ENCODE results near the gene NOC2L.

The NOC2L gene

DNA sequence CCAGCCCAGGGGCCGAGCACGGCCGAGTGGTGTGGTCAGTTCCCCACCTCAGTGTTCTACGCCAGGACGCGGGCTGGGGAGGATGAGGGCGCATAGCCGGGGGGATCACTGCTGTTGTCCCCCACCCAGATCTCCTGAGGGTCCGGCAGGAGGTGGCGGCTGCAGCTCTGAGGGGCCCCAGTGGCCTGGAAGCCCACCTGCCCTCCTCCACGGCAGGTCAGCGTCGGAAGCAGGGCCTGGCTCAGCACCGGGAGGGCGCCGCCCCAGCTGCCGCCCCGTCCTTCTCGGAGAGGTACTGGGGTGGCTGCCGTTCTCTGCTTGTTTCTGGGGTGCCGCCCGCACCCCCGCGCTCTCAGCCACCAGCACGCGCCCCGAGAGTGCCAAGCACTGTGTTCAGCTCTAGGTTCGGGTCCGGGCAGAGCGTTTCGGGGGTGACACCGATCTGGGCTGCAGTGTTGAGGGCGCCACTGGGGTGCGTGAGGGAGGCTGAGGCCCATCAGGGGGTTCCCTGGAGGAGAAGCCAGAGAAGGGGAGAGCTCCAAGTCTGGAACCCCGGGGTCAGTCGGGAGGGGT, 18.0 kb downstream of the NOC2L start:
- DNase-seq: peak; percentile 59

DNA sequence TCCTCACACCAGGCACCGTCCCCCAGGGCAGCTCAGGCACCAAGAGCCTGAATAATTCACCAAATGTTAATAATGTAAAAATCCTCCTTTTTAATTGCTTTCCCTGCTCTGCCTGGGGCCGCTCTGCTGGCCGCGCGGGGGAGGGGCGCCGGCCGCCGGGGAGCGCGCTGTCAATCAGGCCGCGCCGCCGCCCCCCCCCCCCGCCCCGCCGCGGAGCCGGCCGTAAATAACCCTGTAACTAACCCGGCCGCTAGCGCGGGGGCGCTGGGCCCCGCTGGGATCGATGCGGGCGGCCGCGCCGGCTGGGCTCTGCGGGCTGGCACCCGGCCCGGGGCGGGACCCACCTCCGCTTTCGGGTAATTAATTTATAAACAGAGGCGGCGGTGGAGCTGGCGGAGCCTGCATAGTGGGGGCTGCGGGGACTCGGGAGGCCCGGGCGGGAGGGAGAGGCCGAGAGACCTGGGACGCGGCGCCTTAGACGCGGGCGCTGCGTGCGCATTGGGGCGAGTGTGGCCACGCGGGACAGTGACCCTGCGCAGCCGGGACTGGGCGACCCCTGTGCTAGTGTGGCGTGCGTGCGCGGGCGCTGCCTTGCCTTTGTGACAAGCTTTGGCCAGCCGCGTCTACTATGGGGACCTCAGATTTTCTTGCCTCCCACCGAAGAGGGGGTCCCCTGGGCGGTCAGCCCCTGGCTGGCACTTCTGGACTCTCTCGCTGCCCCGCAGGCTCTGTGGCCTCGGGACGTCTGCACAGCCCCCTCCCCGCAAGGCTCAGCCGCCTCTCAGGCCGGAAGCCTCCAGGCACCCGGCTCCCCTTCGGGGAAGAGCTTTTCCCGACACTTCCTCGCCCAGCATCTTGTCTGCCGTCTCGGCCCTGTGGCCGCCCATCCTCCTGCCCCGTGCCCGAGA, 18.7 kb downstream of the NOC2L start:
- DNase-seq: peak; percentile 91

DNA sequence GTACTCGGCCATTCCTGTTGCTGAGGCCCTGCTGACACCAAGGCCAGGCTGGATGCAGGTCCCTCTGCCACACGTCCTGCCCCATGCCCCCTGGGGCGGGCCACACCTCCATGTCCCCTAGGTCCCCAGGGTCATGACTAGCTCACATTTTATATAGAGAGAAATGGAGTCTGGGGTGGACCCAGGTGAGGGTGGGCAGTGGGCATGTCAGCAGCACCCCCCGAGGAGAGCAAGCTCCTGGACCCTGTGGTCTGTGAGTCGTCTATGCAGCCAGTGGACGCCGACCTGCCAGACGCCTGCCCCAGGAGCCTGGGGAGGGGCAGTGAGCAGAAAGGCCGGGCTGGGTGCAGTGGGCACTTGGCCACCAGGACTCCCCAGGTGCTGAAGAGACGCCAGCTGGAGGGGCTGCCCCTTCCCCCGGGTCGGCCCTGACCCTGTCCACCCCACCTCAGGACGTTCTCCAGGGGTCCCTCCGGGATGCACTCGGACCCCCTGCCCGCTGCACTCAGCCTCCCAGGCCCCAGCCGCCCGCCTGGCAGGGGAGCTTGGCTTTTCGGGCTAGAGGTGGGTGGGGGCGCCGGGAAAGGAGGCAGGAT, 19.4 kb downstream of the NOC2L start:
- no peak for DNase-seq

DNA sequence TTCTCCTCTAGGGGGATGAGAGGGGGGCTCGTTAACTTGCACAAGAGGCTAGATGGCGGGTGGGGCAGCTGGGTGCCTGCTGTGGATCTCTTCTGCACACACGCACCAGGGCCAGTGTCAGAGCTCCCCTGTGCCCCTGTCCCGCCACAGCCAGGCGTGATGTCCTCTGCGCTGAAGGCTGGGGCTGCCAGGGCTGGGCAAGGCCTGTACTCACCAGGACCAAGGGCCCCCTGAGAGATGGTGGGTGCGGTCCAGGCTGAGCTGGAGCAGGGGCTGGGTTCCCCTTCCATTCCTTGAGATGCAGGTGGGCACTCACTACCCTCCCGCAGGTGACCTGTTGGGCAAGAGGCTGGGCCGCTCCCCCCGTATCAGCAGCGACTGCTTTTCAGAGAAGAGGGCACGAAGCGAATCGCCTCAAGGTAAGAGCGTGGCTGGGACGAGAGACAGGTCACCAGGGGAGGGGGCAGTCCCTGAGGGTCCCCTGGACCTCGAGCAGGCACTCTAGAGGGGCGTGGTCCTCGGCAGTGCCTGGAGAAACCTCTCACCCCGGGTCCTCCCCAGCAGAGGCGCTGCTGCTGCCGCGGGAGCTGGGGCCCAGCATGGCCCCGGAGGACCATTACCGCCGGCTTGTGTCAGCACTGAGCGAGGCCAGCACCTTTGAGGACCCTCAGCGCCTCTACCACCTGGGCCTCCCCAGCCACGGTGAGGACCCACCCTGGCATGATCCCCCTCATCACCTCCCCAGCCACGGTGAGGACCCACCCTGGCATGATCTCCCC, 20.2 kb downstream of the NOC2L start:
- DNase-seq: peak; percentile 36

DNA sequence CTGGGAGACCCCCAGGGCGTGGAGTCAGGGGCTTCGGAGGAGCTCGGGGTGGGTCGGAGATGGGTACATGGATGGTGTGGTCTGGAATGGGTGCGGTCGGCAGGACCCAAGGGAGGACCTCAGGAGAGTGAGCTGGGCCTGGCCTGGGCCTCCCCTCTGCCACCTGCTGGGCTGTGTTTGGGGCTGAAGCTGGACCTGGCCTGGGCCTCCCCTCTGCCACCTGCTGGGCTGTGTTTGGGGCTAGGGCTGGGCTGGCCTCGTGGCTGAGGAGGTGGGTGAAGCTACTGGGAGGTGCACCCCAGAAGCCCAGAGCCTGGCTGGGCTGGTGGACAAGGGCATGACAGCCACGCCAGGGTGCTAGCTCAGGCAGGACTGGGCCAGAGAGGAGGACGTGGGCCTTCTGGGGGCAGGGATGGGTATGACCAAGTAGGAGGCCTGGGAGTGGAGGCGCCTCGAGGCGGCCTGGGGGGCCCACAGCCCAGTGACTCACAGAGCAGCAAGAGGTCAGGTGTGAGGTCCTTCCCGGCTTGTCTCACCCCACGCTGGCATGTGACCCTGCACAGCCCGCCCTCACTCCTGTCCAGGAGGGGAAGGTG, 20.9 kb downstream of the NOC2L start:
- no peak for DNase-seq

DNA sequence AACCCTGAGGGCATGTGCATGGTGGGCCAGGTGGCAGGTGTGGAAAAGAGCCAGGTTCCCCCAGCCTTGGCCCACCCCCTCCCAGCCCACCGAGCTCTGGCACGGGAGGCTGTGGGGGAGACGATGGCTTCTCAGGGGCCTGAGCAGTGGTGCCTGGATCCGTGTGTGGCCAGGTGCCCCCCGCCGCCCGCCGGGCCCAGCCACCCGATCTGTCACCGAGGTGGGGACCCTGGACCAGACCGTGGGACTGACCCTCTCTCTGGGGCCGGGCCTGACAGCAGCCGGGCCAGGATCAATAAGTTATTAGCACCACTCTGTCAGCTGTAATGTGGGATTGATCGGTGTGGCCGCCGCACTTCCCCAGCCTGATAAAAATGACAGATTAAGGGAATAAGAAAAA, 21.5 kb downstream of the NOC2L start:
- no peak for DNase-seq

DNA sequence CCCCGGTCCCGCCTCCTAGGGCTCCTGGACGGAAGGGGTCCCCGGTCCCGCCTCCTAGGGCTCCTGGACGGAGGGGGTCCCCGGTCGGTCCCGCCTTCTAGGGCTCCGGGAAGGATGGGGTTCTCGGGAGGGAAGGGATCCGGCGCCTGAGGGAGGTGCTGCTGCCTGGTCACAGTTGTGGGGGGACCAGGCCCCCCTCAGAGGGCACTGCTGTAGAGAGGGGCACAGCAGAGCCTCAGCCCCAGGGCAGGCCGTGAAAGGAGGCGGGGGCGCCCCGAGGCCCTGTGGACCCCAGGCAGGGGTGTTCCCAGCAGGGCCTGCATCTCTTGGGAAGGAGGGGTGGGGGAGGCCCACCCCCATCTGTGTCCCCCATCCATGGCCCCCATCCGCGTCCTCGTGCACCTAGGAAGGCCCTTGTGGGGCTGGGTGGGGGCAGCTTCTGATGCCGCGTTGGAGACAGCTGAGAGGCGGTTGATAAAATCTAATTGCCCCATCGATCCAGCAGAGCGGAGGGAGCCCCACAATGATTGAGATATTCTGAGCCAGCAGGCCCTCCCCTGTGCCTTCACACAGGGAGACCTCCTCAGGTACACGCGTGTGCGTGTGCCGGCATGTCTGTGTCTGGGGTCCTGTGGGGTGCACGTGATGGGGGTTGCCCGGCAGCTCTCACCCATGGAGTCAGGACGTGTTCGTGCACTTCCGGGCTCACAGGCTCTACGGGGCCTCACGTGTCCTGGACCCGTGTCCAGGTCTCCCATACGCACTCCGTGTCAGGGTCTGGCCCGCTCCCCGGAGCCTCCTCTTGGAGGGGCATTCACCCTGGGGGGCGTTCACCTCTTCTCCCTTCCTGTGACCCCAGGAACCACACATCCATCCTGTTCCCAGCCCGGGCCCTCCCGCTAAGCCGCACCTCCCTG, 22.4 kb downstream of the NOC2L start:
- no peak for DNase-seq

DNA sequence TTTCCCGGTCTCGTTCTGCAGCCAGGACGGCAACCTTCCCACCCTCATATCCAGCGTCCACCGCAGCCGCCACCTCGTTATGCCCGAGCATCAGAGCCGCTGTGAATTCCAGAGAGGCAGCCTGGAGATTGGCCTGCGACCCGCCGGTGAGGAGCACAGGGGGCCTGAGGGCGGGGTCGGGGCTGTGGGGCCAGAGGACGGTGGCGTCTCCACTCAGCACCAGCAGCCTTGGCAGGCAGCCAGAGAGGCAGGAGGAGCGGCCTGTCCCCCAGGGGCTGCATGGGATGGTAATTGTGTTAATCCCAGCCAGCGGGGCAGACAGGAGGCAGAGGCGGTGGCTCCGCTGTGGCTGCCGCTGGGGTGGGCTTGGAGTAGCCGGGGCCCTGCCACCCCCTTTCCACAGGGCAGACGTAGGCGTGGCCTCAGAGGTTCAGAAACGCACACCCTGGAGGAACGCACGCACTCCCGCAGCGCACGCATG, 23.3 kb downstream of the NOC2L start:
- DNase-seq: peak; percentile 94

DNA sequence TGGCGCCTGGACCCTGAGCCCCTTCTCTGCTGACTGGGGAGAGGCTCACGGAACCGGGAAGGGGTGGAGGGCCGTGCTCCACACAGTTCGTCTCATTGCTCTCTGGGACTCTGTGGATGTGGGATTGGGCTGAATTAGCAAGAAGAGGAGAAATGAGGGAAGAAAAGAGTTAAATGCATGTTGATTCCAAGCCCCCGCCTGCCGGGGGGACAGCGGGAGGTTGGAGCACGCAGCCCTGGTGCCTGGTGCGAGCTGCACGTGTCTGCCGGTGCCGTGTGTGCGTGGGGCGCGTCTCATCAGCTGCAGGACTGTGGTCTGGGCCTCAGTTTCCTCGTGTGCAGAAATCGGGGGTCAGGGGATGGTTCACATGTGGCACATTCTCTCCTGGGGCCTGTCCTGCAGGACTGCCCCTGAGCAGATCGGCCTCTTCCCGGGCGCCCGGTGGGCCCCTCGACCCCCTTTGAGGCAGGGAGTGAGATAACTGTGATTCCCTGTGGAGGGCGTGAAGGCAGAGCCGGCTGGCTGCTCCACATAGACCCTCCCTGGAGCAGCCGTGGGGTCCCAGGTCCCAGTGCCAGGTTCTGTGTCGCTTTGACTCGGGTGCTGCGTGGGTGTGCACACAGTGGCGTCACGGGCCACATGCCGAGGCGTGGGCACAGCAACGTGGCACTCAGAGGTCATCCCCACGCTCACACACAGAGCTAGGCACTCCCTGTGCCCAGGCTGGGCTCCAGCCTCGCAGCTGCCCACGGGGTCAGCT, 23.9 kb downstream of the NOC2L start:
- DNase-seq: peak; percentile 44

DNA sequence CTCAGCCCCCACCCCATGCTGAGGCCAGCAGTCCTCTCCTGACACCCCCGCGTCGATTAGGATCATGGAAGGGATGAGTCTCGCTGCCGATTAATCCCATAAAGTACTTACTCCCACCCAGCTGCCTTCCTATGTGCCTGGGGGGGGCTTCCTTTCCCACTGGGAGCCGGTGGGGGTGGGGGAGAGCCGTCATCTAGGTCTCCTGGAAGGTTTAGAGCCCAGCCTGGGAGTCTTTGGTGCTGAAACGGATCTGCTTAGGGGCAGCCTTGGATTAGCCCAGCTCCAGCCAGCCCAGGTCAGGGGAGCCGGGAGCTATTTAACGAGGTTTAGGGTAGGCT, 25.5 kb downstream of the NOC2L start:
- peak; percentile 69 for DNase-seq

DNA sequence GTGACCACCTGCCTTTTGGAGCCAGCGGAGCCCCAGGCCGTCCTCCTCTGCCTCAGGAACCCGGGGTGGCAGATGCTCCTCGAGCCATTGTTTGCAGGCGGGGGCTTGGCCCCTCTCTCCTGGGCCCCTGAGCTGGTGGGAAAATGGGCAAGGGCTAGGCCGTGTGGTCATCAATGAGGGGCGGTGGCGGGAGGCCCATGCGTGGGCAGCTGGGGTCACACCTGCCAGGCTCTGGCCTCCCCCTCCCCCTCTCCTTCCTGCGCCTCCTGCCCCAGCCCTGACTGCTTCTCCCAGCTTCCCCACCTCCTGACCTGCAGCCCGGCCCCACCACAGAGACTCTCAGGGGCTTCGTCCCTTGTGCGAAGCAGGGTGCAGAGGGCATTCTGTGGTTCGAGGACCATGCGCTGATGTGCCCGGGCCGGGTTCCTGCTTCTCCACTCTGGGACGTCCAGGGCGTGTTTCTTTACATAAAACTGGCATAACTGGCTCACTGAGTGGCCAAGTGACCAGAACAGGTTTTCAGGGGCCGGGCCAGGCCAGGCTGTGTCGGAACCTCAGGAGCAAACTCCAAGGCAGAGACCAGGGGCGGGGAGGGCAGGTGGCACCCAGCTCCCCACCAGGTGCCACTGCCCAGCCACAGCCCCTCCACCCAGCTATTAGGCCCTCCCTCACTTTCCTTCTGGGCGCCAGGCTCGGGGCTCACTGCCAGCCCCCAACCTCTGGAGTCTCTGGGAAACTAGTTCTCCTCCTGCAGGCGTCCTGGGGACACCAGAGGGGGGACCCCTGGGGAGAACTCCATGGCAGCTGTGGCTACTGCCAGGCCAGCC, 26.1 kb downstream of the NOC2L start:
- DNase-seq: peak; percentile 17

DNA sequence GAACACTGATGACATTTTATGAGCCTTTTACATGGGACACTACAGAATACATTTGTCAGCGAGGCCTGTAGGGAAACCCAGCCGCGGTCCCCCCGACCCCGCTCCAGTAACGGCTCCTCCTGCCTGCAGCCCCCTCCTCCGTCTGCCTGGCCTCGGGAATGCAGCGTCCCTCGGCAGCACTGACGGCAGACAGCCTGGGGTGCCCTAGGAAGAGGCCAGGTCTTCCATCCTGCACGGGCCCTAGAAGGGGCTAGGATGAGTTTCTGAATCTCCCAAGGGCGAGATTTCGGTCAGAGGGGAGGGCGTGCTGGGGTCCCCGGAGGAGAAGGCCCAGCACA, 26.9 kb downstream of the NOC2L start:
- no peak for DNase-seq

DNA sequence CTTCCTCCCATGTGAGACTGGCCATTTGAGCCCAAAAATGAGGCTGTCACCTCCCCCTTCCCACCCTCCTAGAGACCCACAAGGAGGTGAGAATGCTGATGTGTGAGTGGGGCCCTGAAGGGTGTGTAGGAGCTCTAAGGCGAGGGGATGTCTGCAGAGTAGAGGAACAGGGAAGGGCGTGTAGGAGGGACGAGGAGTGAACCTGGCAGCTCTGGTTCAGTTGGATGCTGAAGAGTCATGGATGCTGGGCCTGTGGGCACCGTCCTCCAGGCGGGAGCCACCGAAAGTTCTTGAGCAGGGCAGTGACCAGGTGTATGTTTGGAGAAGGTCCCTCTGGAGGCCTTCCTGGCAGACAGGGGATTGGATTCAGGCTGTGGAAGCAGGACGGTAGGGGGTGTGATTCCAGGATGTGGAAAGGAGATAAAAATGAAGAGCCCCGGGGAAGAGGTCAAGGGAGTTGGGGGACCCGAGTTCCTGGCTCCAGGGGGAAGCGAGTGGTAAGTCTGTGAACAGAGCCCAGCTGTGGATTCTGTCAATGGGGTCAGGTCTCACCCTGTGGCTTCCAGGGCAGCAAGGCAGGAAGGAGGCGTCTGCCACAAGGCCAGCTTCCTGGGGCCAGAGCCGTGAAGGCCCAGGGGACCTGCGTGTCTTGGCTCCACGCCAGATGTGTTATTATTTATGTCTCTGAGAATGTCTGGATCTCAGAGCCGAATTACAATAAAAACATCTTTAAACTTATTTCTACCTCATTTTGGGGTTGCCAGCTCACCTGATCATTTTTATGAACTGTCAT, 27.5 kb downstream of the NOC2L start:
- DNase-seq: peak; percentile 53

DNA sequence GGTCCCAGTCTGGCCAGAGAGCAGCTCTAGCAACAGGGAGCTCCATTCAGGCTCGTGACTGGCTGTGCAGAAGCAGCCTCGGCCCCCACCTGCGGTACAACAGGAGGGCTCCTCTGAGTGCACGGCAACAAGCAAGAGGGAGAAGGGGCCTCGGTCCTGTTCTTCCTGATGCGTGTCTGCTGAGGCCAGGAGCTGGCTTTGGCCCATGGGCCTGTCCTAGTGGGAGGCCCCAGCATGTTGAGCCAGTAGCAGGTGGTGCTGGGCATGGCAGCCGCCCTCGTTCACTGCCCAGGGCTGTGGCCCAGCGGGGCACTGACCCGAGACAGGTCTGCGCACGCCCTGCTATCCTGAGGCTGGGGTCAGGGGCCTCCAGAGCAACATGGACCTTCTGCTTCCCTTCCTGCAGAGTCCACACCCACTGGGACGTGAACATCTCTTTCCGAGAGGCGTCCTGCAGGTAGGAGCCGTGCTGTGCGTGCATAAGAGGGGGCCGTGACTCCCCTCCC, 28.4 kb downstream of the NOC2L start:
- peak; percentile 78 for DNase-seq

DNA sequence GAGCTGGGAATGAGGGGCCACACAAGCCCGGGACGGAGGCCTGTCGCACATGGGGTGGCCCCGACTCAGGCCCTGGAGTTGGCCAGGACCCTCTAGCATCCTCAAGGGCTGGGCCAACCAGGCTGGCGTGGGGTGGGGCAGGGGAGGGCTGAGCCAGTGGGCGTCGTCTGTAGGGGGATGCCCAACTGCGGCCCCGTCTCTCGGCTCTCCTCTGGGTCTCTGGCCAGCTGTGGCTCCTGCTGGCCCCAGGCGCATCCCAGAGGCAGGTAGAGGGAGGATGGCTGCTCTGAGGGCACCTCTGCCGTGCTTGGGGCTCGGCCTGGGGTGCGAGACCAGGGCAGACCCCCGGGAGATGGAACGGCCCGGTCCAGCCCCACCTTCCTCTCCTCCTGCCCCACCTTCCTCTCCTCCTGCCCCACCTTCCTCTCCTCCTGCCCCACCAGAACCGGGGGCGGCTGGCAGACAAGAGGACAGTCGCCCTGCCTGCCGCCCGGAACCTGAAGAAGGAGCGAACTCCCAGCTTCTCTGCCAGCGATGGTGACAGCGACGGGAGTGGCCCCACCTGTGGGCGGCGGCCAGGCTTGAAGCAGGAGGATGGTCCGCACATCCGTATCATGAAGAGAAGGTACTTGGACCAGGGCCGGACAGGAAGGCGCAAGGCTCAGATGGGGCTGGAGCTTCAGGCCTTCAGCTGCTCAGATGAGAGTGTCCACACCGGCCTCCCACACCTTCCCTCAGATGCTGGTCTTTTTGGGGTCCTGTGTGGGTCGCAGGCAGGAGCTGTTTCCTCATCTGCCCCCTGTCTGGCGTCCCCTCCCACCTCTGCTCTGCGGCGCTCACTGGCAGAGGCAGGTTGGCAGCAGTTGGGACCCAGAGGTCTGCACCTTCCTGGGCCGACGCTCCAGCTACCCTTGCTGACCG, 29.1 kb downstream of the NOC2L start:
- DNase-seq: no peak

DNA sequence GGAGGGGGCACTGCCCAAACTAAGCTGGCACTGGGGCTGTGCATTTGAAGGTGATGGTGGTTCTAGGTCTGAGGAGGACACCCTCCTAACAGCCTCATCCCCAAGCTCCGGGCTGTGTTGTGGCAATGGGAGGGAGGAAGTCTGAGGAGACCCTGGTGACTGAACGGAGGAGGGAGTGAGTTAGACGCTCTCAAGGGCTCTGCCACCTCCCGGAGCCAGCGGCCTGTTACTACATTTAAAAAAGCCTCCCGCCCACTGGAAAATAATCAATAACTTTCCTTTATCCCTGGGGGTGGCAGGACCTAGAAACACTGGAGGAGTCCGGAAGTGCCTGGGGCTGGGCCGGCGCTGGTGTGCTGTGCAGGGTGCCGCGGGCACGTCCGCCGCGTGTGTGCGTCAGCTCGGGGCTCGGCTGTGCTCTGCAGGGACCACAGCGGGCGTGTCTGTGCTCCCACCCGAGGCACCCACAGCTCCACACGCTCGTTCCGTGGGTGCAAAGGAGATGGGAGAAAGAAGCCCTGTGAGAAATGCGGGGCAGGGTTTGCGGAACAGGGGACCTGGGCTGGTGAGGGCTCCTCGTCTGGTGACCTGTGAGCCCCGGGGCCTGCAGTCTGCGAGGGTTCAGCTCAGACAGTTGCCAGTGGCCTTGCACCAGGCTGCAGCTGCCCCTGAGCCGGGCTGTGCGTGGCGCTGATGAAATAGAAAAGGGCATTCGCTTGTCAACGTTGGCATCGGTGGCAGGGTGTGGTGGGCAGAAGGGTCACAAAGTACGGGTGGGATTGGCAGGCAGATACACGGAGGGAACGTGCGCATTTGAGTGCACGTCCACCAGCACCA, 30.0 kb downstream of the NOC2L start:
- no peak for DNase-seq

DNA sequence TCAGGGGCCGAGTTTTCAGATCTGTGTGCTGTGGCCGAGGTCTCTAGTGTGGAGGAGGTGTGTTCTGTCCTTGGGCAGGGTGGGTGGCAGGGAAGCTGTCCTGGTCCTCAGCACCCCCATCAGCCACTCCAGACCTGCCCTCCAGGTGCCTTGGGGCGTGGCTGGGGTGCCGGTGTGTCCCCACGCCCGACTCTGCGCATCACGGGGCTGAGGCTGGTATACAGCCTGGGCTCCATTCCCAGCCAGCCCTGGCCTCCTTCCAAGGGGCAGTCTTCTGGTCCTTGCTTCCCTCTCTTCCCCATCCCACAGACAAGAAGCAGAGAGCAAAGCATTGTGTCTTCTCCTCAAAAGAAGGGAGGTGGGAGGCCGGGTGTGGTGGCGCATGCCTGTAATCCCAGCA, 31.3 kb downstream of the NOC2L start:
- no peak for DNase-seq

Measured in NCI-H69 (cell line).